ENCODE data around the gene PCDH17.

Gene PCDH17

DNA sequence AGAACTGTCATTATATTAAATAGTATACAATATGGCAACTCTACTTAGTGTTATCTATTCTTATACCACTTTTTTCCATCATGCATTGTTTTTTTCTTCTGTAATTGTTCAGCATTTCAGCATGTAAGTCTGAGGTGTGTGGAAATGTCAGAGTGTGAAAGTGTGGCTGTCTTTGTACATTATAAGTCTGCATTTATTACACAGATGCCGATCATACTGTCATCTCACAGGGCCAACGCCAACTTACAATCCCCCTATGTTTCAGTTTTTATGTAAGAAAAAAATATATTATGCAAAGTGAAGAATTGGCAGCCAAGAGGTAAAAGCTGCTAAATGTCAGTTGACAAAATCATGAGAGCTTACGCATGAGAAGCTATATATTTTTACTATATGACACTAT is 42.9 kb upstream of the PCDH17 start:
- Histone ChIP-seq H4K20me1 (ENCODE audit: insufficient read depth, low read length) (no peaks in the 10 kb centered on the region), H3K9ac (ENCODE audit: low read depth, low read length) (no peak overlapping the region), H3K27ac (ENCODE audit: low read length) (no peak overlapping the region), H3K36me3 (ENCODE audit: insufficient read depth, low read length) (no peaks in the 10 kb centered on the region), H3K4me1 (ENCODE audit: insufficient read depth, low read length) (no peaks in the 10 kb centered on the region), H3K27me3 (ENCODE audit: insufficient read depth, low read length, poor library complexity) (no peaks in the 10 kb centered on the region), H3K4me2 (ENCODE audit: insufficient read depth, low read length) (no peak overlapping the region), H3K9me3 (ENCODE audit: insufficient read depth, low read length, severe bottlenecking) (no peaks in the 10 kb centered on the region), H3K79me2 (ENCODE audit: insufficient read depth, low read length) (no peaks in the 10 kb centered on the region), H3K4me3 (ENCODE audit: low read depth in 1 of 2, low read length in 2 of 2) (no peak overlapping the region), H2AFZ (ENCODE audit: low read depth, low read length) (no peak overlapping the region)
- no peak for ATAC-seq (ENCODE audit: insufficient read depth, low read depth)
- no peak for DNase-seq
- TF ChIP-seq, protein P1, sequence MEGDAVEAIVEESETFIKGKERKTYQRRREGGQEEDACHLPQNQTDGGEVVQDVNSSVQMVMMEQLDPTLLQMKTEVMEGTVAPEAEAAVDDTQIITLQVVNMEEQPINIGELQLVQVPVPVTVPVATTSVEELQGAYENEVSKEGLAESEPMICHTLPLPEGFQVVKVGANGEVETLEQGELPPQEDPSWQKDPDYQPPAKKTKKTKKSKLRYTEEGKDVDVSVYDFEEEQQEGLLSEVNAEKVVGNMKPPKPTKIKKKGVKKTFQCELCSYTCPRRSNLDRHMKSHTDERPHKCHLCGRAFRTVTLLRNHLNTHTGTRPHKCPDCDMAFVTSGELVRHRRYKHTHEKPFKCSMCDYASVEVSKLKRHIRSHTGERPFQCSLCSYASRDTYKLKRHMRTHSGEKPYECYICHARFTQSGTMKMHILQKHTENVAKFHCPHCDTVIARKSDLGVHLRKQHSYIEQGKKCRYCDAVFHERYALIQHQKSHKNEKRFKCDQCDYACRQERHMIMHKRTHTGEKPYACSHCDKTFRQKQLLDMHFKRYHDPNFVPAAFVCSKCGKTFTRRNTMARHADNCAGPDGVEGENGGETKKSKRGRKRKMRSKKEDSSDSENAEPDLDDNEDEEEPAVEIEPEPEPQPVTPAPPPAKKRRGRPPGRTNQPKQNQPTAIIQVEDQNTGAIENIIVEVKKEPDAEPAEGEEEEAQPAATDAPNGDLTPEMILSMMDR (IDR thresholded peaks at IDR 0.05; ENCODE audit: borderline replicate concordance, extremely low read depth, low read length, poor library complexity, severe bottlenecking) = no peak
- TF ChIP-seq EZH2 (IDR thresholded peaks at IDR 0.05; ENCODE audit: borderline replicate concordance, low read depth, low read length, severe bottlenecking) = no peak

DNA sequence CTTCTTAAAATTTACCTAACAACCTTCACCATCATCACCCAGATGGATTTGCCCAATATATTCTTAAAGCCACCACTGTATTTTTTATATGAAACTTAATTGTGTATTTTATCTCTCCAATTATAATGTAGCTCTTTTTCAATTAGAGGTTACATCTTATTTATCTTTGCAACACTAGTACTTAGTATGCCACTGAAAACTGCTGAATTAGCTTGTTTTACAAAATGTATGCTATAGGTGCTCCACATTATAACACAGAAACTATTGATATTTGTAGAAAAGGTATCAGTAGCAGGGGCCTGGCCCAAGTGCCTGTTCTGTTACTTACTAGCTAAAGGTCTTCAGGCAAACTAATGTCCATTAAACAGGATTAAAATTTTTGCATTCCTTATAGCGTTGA is 35.8 kb upstream of the PCDH17 start:
- H3K4me1 ChIP-seq (ENCODE audit: insufficient read depth, low read length) = no peaks in the 10 kb centered on the region
- no peak overlapping the region for H3K4me3 ChIP-seq (ENCODE audit: low read depth in 1 of 2, low read length in 2 of 2)
- H3K79me2 ChIP-seq (ENCODE audit: insufficient read depth, low read length) = no peaks in the 10 kb centered on the region
- no peak for TF ChIP-seq EZH2 (IDR thresholded peaks at IDR 0.05; ENCODE audit: borderline replicate concordance, low read depth, low read length, severe bottlenecking)
- TF ChIP-seq, protein P1 (IDR thresholded peaks at IDR 0.05; ENCODE audit: borderline replicate concordance, extremely low read depth, low read length, poor library complexity, severe bottlenecking) = no peak
- no peak for DNase-seq
- H3K4me2 ChIP-seq (ENCODE audit: insufficient read depth, low read length) = no peak overlapping the region
- H3K27me3 ChIP-seq (ENCODE audit: insufficient read depth, low read length, poor library complexity) = no peaks in the 10 kb centered on the region
- H3K27ac ChIP-seq (ENCODE audit: low read length) = no peak overlapping the region
- H4K20me1 ChIP-seq (ENCODE audit: insufficient read depth, low read length) = no peaks in the 10 kb centered on the region
- no peak overlapping the region for H2AFZ ChIP-seq (ENCODE audit: low read depth, low read length)
- no peaks in the 10 kb centered on the region for H3K36me3 ChIP-seq (ENCODE audit: insufficient read depth, low read length)
- ATAC-seq (ENCODE audit: insufficient read depth, low read depth) = no peak
- H3K9me3 ChIP-seq (ENCODE audit: insufficient read depth, low read length, severe bottlenecking) = no peaks in the 10 kb centered on the region
- no peak overlapping the region for H3K9ac ChIP-seq (ENCODE audit: low read depth, low read length)

DNA sequence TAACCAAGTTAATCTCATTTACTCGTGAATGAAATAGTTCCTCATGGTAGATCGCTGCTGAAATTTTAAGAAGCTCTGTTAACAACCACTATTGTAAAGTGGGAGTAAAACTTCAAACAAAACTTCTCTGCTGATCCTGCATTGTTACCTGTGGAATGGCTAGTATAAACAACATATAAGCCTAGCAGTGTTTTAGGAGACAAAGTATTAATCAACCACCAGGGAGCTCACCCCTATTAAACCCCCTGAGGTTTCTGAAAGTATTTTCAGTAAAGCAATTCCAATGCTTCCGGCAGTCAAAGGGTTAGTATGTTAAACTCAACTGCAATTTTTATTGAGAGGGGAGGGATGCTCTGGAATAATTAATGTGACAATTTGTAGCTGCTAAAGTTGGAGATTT is 30.0 kb upstream of the PCDH17 start:
- Histone ChIP-seq H3K27ac (ENCODE audit: low read length) (no peak overlapping the region), H3K79me2 (ENCODE audit: insufficient read depth, low read length) (no peaks in the 10 kb centered on the region), H3K4me1 (ENCODE audit: insufficient read depth, low read length) (no peaks in the 10 kb centered on the region), H2AFZ (ENCODE audit: low read depth, low read length) (no peak overlapping the region), H3K27me3 (ENCODE audit: insufficient read depth, low read length, poor library complexity) (no peaks in the 10 kb centered on the region), H3K36me3 (ENCODE audit: insufficient read depth, low read length) (no peaks in the 10 kb centered on the region), H4K20me1 (ENCODE audit: insufficient read depth, low read length) (no peaks in the 10 kb centered on the region), H3K9me3 (ENCODE audit: insufficient read depth, low read length, severe bottlenecking) (no peaks in the 10 kb centered on the region), H3K4me3 (ENCODE audit: low read depth in 1 of 2, low read length in 2 of 2) (no peak overlapping the region), H3K9ac (ENCODE audit: low read depth, low read length) (no peak overlapping the region), H3K4me2 (ENCODE audit: insufficient read depth, low read length) (no peak overlapping the region)
- no peak for TF ChIP-seq EZH2 (IDR thresholded peaks at IDR 0.05; ENCODE audit: borderline replicate concordance, low read depth, low read length, severe bottlenecking)
- TF ChIP-seq, protein P1 (IDR thresholded peaks at IDR 0.05; ENCODE audit: borderline replicate concordance, extremely low read depth, low read length, poor library complexity, severe bottlenecking) = no peak
- ATAC-seq (ENCODE audit: insufficient read depth, low read depth) (no peak), DNase-seq (no peak)

DNA sequence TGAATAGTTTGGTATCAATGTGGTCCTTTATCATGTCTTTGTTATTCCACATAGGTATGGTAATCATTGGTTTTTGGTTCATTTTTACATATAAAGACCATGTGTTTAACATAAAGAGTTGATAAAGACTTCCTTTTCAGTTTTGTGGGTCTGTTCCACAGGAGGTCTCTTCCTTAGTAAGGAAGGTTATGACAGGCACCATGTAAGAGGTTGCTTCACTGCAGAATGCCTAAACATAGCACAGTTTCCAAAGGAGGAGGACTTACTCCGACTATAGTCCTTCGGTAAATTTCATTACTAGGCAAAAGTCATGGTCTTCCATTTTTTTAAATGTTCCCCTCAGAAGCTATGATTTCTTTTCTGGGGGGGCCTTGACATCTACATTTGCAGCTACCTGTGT is 27.1 kb upstream of the PCDH17 start:
- Histone ChIP-seq H3K27me3 (ENCODE audit: insufficient read depth, low read length, poor library complexity) (no peaks in the 10 kb centered on the region), H3K9me3 (ENCODE audit: insufficient read depth, low read length, severe bottlenecking) (no peaks in the 10 kb centered on the region), H3K9ac (ENCODE audit: low read depth, low read length) (no peak overlapping the region), H3K36me3 (ENCODE audit: insufficient read depth, low read length) (no peaks in the 10 kb centered on the region), H3K79me2 (ENCODE audit: insufficient read depth, low read length) (no peaks in the 10 kb centered on the region), H4K20me1 (ENCODE audit: insufficient read depth, low read length) (no peaks in the 10 kb centered on the region), H3K27ac (ENCODE audit: low read length) (no peak overlapping the region), H3K4me3 (ENCODE audit: low read depth in 1 of 2, low read length in 2 of 2) (no peak overlapping the region), H3K4me1 (ENCODE audit: insufficient read depth, low read length) (no peaks in the 10 kb centered on the region), H3K4me2 (ENCODE audit: insufficient read depth, low read length) (no peak overlapping the region), H2AFZ (ENCODE audit: low read depth, low read length) (no peak overlapping the region)
- TF ChIP-seq, protein P1 (IDR thresholded peaks at IDR 0.05; ENCODE audit: borderline replicate concordance, extremely low read depth, low read length, poor library complexity, severe bottlenecking) = no peak
- TF ChIP-seq EZH2 (IDR thresholded peaks at IDR 0.05; ENCODE audit: borderline replicate concordance, low read depth, low read length, severe bottlenecking) = no peak
- DNase-seq (no peak), ATAC-seq (ENCODE audit: insufficient read depth, low read depth) (no peak)
